NT2/D1 (cell line): ENCODE data around the gene ARL10.

Experiments
- DNase-seq: peaks from one replicate; pipeline ENCODE4 v3.0.0-alpha.2; 2011; ENCODE audit warnings: low read depth, low spot score
- H3K27me3 ChIP-seq: 2 replicates; pipeline ENCODE4 v1.6.0; 2011; ENCODE audit warnings: mild to moderate bottlenecking; ENCODE audit not compliant: insufficient read length, insufficient read depth
- H3K36me3 ChIP-seq: 2 replicates; pipeline ENCODE4 v1.6.1; 2011; ENCODE audit warnings: mild to moderate bottlenecking, low read length, mixed read lengths; ENCODE audit not compliant: insufficient read depth, insufficient read length
- H3K4me1 ChIP-seq: 2 replicates; pipeline ENCODE4 v1.5.1; 2011; ENCODE audit not compliant: insufficient read depth, insufficient read length
- H3K4me3 ChIP-seq: 2 replicates; pipeline ENCODE4 v1.5.1; 2011; ENCODE audit warnings: low read depth; ENCODE audit not compliant: insufficient read length
- H3K9ac ChIP-seq: 2 replicates; pipeline ENCODE4 v1.6.0; 2011; ENCODE audit warnings: low read depth; ENCODE audit not compliant: insufficient read length
- H3K9me3 ChIP-seq: 2 replicates; pipeline ENCODE4 v1.5.1; 2011; ENCODE audit warnings: mild to moderate bottlenecking, low read length; ENCODE audit not compliant: insufficient read depth
- SUZ12 ChIP-seq: IDR thresholded peaks from 2 replicates; pipeline ENCODE4 v1.6.1; 2011; ENCODE audit not compliant: insufficient read length, insufficient read depth; ENCODE audit errors: extremely low read depth
- YY1 ChIP-seq: IDR thresholded peaks from 2 replicates; pipeline ENCODE4 v1.6.1; 2011; ENCODE audit not compliant: insufficient read length, insufficient read depth
- ZNF274 ChIP-seq: IDR thresholded peaks from 2 replicates; pipeline ENCODE4 v1.6.1; 2011; ENCODE audit warnings: mild to moderate bottlenecking, low read depth, low read length

ARL10 gene

GRCh38 chr5:176410486-176411180 lies 45.3 kb downstream of the ARL10 start:
- no peaks in the 10 kb centered on the region for H3K4me1 ChIP-seq
- H3K9ac ChIP-seq: no peak overlapping the region
- no peaks in the 10 kb centered on the region for H3K9me3 ChIP-seq
- peaks cover 39% of the 10 kb centered on the region for H3K36me3 ChIP-seq
- H3K27me3 ChIP-seq: no peaks in the 10 kb centered on the region
- DNase-seq: no peak
- no peak for TF ChIP-seq SUZ12
- TF ChIP-seq YY1: no peak
- no peak for TF ChIP-seq ZNF274
- H3K4me3 ChIP-seq: no peak overlapping the region

- TF ChIP-seq ZNF274 (no peak), YY1 (no peak), SUZ12 (no peak)
- no peak overlapping the region for H3K4me3 ChIP-seq
- no peak for DNase-seq
Measured at GRCh38 chr5:176412517-176413254, 47.4 kb downstream of the ARL10 start.

GRCh38 chr5:176413255-176413565 lies 47.9 kb downstream of the ARL10 start:
- Histone ChIP-seq H3K4me1 (peaks cover 3% of the 10 kb centered on the region), H3K36me3 (peaks cover 19% of the 10 kb centered on the region), H3K27me3 (peaks cover 9% of the 10 kb centered on the region), H3K4me3 (no peak overlapping the region), H3K9me3 (peaks cover 14% of the 10 kb centered on the region; the same call in 1 of the 2 replicates), H3K9ac (peak overlapping the region; percentile 10)
- no peak for DNase-seq
- TF ChIP-seq ZNF274 (no peak), YY1 (no peak), SUZ12 (no peak)

More at GRCh38 chr5:176412517-176413254, 47.4 kb downstream of the ARL10 start:
- Histone ChIP-seq H3K9me3 (peaks cover 9% of the 10 kb centered on the region; the same call in 1 of the 2 replicates), H3K4me1 (peaks cover 3% of the 10 kb centered on the region), H3K9ac (no peak overlapping the region), H3K36me3 (peaks cover 22% of the 10 kb centered on the region), H3K27me3 (peaks cover 9% of the 10 kb centered on the region)

GRCh38 chr5:176413709-176414191 lies 48.5 kb downstream of the ARL10 start:
- peaks cover 19% of the 10 kb centered on the region for H3K36me3 ChIP-seq
- DNase-seq: no peak
- peaks cover 9% of the 10 kb centered on the region for H3K27me3 ChIP-seq
- H3K4me1 ChIP-seq: peaks cover 3% of the 10 kb centered on the region
- peaks cover 15% of the 10 kb centered on the region; the same call in 1 of the 2 replicates for H3K9me3 ChIP-seq
- H3K4me3 ChIP-seq: no peak overlapping the region
- no peak overlapping the region for H3K9ac ChIP-seq
- TF ChIP-seq ZNF274 (no peak), YY1 (no peak), SUZ12 (no peak)

GRCh38 chr5:176414704-176415103 lies 49.4 kb downstream of the ARL10 start:
- Histone ChIP-seq H3K9me3 (peaks cover 15% of the 10 kb centered on the region; the same call in 1 of the 2 replicates), H3K4me3 (no peak overlapping the region), H3K9ac (no peak overlapping the region), H3K36me3 (peaks cover 17% of the 10 kb centered on the region), H3K27me3 (peaks cover 9% of the 10 kb centered on the region), H3K4me1 (peaks cover 3% of the 10 kb centered on the region)
- no peak for DNase-seq
- no peak for TF ChIP-seq ZNF274
- TF ChIP-seq YY1: no peak
- no peak for TF ChIP-seq SUZ12

GRCh38 chr5:176415240-176415951 lies 50.1 kb downstream of the ARL10 start:
- Histone ChIP-seq H3K9ac (peak overlapping the region; percentile 82), H3K36me3 (peaks cover 10% of the 10 kb centered on the region), H3K27me3 (peaks cover 9% of the 10 kb centered on the region), H3K4me1 (peaks cover 3% of the 10 kb centered on the region), H3K9me3 (peaks cover 19% of the 10 kb centered on the region), H3K4me3 (peak overlapping the region; percentile 74)
- no peak for TF ChIP-seq SUZ12
- TF ChIP-seq ZNF274: no peak
- TF ChIP-seq YY1: no peak
- no peak for DNase-seq
